HEK293T (cell line): ENCODE data around the gene KLHDC8A.

ENCODE experiments used
- FOXA1 ChIP-seq: fragments of 450-650 bp; IDR thresholded peaks from 2 replicates; pipeline ENCODE4 v1.6.1; 2016; ENCODE audit warnings: mild to moderate bottlenecking
- FOXK2 ChIP-seq: fragments of 450-650 bp; IDR thresholded peaks from 2 replicates; pipeline ENCODE4 v1.6.1; 2016; ENCODE audit warnings: mild to moderate bottlenecking
- NFRKB ChIP-seq: fragments of 450-650 bp; IDR thresholded peaks from 2 replicates; pipeline ENCODE4 v1.6.1; 2016; ENCODE audit warnings: mild to moderate bottlenecking, moderate library complexity
- SP1 ChIP-seq: fragments of 450-650 bp; IDR thresholded peaks from 2 replicates; pipeline ENCODE4 v1.6.1; 2017
- SUZ12 ChIP-seq: fragments of 450-650 bp; IDR thresholded peaks from 2 replicates; pipeline ENCODE4 v1.6.1; 2016; ENCODE audit warnings: mild to moderate bottlenecking
- ZNF384 ChIP-seq: fragments of 450-650 bp; IDR thresholded peaks from 2 replicates; pipeline ENCODE4 v1.6.1; 2016
- TF ChIP-seq, protein P1 (sequence below): fragments of 450-650 bp; IDR thresholded peaks from 2 replicates; pipeline ENCODE4 v1.6.1; 2016

DNA sequence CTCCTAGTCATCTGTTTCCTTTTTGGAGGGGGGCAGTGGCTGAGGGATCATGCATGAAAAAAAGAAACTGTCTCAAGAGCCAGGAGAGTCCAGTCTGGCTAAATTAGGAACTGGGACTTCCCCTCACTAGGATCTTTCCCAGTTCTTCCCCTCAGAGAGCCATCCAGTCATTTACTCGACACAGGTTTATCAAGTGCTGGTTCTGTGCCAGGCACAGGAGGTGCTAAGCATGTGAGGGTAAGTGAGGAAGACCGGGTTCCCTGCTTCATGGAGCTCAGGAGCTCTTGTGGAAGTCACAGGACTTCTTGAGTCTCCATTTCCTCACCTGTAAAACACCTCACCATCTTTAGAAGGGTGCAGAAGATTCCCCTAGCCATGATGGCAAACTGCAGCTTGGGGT lies 26.6 kb downstream of the KLHDC8A start:
- no peak for TF ChIP-seq SP1
- TF ChIP-seq ZNF384 = no peak
- TF ChIP-seq FOXK2 = no peak
- TF ChIP-seq FOXA1 = no peak
- TF ChIP-seq, protein P1, sequence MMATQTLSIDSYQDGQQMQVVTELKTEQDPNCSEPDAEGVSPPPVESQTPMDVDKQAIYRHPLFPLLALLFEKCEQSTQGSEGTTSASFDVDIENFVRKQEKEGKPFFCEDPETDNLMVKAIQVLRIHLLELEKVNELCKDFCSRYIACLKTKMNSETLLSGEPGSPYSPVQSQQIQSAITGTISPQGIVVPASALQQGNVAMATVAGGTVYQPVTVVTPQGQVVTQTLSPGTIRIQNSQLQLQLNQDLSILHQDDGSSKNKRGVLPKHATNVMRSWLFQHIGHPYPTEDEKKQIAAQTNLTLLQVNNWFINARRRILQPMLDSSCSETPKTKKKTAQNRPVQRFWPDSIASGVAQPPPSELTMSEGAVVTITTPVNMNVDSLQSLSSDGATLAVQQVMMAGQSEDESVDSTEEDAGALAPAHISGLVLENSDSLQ = no peak
- no peak for TF ChIP-seq NFRKB
- no peak for TF ChIP-seq SUZ12
